DND-41 (cell line): ENCODE results near the gene PRKAR2A.
"Not testable (repeated sequence)": the region's sequence is repeated elsewhere in the genome, so short reads cannot be mapped to it uniquely, and the experiment has no call there.

Experiments used
- ATAC-seq: fragments of 200-7000 bp; cut with Tn5 transposase; 3 replicates; pipeline ENCODE4 v1.9.1; 2021; ENCODE audit warnings: low read depth; ENCODE audit not compliant: insufficient read depth
- DNase-seq: peaks from one replicate; pipeline ENCODE4 v3.0.0-alpha.2; 2020
- H2AFZ ChIP-seq: 2 replicates; pipeline ENCODE4 v1.6.0; 2012; ENCODE audit warnings: low read depth, low read length
- H3K27ac ChIP-seq: 2 replicates; pipeline ENCODE4 v1.5.1; 2012; ENCODE audit warnings: low read length, inconsistent platforms
- H3K27me3 ChIP-seq: fragments of 200-600 bp; sonication (generic); 2 replicates; pipeline ENCODE4 v1.6.0; 2012; ENCODE audit warnings: low read length, mild to moderate bottlenecking, inconsistent platforms; ENCODE audit not compliant: insufficient read depth, poor library complexity
- H3K36me3 ChIP-seq: 2 replicates; pipeline ENCODE4 v1.5.1; 2012; ENCODE audit warnings: low read length, inconsistent platforms; ENCODE audit not compliant: insufficient read depth
- H3K4me1 ChIP-seq: 2 replicates; pipeline ENCODE4 v1.5.1; 2012; ENCODE audit warnings: mild to moderate bottlenecking, low read length; ENCODE audit not compliant: insufficient read depth
- H3K4me2 ChIP-seq: 2 replicates; pipeline ENCODE4 v1.6.0; 2012; ENCODE audit warnings: mild to moderate bottlenecking, moderate library complexity, low read length, inconsistent platforms; ENCODE audit not compliant: insufficient read depth
- H3K4me3 ChIP-seq, 2 experiments: fragments of 200-600 bp in 1 of 2; shearing (Covaris generic) in 1 of 2; 2 replicates each; pipeline ENCODE4 v1.5.1; 2012 to 2016; ENCODE audit warnings: inconsistent platforms in 2 of 2, low read length in 2 of 2, mild to moderate bottlenecking in 2 of 2, low read depth in 1 of 2, moderate library complexity in 1 of 2
- H3K79me2 ChIP-seq: 2 replicates; pipeline ENCODE4 v1.6.0; 2012; ENCODE audit warnings: low read length, inconsistent platforms; ENCODE audit not compliant: insufficient read depth
- H3K9ac ChIP-seq: 2 replicates; pipeline ENCODE4 v1.6.0; 2012; ENCODE audit warnings: low read depth, mild to moderate bottlenecking, inconsistent platforms, low read length, moderate library complexity
- H3K9me3 ChIP-seq: 2 replicates; pipeline ENCODE4 v1.5.1; 2012; ENCODE audit warnings: low read length, moderate library complexity, mild to moderate bottlenecking, inconsistent platforms; ENCODE audit not compliant: insufficient read depth, severe bottlenecking
- H4K20me1 ChIP-seq: 2 replicates; pipeline ENCODE4 v1.6.0; 2012; ENCODE audit warnings: low read length; ENCODE audit not compliant: insufficient read depth
- EZH2 ChIP-seq: IDR thresholded peaks from 3 replicates; pipeline ENCODE4 v1.6.1; 2012; ENCODE audit warnings: borderline replicate concordance, low read depth, mild to moderate bottlenecking, moderate library complexity, low read length, inconsistent platforms; ENCODE audit not compliant: severe bottlenecking
- TF ChIP-seq, protein P1 (sequence below): IDR thresholded peaks from 2 replicates; pipeline ENCODE4 v1.5.1; 2012; ENCODE audit warnings: borderline replicate concordance, low read length, moderate library complexity, mild to moderate bottlenecking; ENCODE audit not compliant: poor library complexity, severe bottlenecking; ENCODE audit errors: extremely low read depth

PRKAR2A gene

DNA sequence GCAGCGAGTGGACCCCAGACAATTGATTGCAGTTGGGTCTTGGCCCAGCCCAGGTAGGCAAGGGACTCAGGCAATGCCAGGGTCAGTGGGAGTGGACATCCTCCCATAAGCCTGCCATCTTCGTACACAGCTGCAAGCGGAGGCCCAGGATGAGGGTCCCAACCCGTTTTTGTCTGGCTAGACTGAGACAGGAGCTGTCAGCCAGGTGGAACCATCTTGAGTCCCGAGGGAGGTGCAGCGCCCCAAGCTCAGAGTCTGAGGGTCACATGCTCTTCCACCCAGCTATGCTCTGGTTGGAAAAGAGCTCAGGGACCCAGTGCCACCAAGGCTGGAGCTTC is 108.1 kb downstream of the PRKAR2A start:
- Histone ChIP-seq H3K27me3 (no peaks in the 10 kb centered on the region), H3K4me1 (no peaks in the 10 kb centered on the region), H3K79me2 (no peaks in the 10 kb centered on the region), H3K4me2 (no peak overlapping the region), H3K4me3 (no peak overlapping the region), H4K20me1 (no peaks in the 10 kb centered on the region), H3K9me3 (no peaks in the 10 kb centered on the region), H2AFZ (no peak overlapping the region), H3K9ac (no peak overlapping the region), H3K36me3 (no peaks in the 10 kb centered on the region), H3K27ac (no peak overlapping the region)
- DNase-seq (no peak), ATAC-seq (no peak)
- TF ChIP-seq, protein P1, sequence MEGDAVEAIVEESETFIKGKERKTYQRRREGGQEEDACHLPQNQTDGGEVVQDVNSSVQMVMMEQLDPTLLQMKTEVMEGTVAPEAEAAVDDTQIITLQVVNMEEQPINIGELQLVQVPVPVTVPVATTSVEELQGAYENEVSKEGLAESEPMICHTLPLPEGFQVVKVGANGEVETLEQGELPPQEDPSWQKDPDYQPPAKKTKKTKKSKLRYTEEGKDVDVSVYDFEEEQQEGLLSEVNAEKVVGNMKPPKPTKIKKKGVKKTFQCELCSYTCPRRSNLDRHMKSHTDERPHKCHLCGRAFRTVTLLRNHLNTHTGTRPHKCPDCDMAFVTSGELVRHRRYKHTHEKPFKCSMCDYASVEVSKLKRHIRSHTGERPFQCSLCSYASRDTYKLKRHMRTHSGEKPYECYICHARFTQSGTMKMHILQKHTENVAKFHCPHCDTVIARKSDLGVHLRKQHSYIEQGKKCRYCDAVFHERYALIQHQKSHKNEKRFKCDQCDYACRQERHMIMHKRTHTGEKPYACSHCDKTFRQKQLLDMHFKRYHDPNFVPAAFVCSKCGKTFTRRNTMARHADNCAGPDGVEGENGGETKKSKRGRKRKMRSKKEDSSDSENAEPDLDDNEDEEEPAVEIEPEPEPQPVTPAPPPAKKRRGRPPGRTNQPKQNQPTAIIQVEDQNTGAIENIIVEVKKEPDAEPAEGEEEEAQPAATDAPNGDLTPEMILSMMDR: no peak
- no peak for TF ChIP-seq EZH2

DNA sequence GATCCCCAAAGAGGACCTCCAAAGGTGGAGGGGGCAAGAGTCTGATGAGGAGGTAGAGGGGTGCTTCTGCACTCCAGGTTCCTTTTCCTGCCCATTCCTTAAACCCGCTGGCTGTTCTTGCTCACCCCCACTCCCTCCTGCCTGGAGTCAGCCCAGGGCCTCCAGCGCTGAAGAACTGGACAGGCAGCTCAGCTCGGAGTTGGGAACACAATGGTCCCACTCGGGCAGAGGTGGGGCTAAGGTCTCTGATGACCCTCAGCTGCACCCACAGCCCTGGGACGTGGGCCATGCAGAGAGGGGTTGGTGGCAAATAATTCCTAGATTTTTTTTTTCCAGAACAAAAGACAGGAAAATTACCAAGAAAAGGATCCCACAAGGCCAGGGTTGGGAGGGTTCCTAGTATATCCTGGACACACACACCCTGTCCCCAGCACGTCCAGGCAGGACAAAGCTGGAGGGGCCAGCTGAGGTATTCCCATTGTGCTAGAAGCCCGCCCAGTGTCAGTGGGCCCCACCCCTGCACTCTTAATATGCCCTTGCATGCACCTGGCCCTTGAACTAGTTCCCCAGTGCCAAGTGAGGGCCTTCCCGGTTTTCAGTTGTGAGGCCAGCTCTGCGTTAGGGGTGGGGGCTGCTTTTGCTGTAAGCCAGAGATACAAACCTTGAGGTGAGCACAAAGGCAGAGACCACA is 108.6 kb downstream of the PRKAR2A start:
- no peak overlapping the region for H3K4me3 ChIP-seq
- no peak overlapping the region for H3K9ac ChIP-seq
- H3K9me3 ChIP-seq: no peaks in the 10 kb centered on the region
- ATAC-seq: no peak
- DNase-seq: no peak
- no peaks in the 10 kb centered on the region for H3K27me3 ChIP-seq
- H4K20me1 ChIP-seq: no peaks in the 10 kb centered on the region
- H3K4me1 ChIP-seq: no peaks in the 10 kb centered on the region
- H3K79me2 ChIP-seq: no peaks in the 10 kb centered on the region
- no peak for TF ChIP-seq EZH2
- TF ChIP-seq, protein P1: no peak
- no peak overlapping the region for H3K4me2 ChIP-seq
- no peak overlapping the region for H3K27ac ChIP-seq
- no peaks in the 10 kb centered on the region for H3K36me3 ChIP-seq
- H2AFZ ChIP-seq: no peak overlapping the region

DNA sequence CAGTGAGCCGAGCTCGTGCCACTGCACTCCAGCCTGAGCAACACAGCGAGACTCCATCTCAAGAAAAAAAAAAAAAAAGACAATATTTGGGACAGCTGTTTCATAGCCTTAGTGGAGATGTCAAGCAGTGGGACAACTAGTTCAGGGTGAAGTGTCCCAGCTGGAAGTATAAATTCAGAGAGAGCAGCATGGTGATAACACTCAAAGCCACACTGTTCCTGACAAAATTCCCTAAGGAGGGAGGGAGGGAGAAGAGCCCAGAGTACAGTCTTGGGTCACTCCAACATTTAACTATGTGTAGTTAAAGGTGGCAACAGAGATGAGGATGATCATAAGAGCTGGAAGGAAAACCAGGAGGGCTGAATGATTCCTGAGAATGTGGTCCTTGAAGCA is 109.5 kb downstream of the PRKAR2A start:
- Histone ChIP-seq H3K4me1 (no peaks in the 10 kb centered on the region), H3K27me3 (no peaks in the 10 kb centered on the region), H3K79me2 (no peaks in the 10 kb centered on the region), H3K36me3 (no peaks in the 10 kb centered on the region), H3K9me3 (no peaks in the 10 kb centered on the region), H3K27ac (no peak overlapping the region), H2AFZ (no peak overlapping the region), H4K20me1 (no peaks in the 10 kb centered on the region), H3K9ac (no peak overlapping the region), H3K4me3 (no peak overlapping the region), H3K4me2 (no peak overlapping the region)
- TF ChIP-seq, protein P1: no peak
- no peak for TF ChIP-seq EZH2
- DNase-seq: no peak
- ATAC-seq: no peak

DNA sequence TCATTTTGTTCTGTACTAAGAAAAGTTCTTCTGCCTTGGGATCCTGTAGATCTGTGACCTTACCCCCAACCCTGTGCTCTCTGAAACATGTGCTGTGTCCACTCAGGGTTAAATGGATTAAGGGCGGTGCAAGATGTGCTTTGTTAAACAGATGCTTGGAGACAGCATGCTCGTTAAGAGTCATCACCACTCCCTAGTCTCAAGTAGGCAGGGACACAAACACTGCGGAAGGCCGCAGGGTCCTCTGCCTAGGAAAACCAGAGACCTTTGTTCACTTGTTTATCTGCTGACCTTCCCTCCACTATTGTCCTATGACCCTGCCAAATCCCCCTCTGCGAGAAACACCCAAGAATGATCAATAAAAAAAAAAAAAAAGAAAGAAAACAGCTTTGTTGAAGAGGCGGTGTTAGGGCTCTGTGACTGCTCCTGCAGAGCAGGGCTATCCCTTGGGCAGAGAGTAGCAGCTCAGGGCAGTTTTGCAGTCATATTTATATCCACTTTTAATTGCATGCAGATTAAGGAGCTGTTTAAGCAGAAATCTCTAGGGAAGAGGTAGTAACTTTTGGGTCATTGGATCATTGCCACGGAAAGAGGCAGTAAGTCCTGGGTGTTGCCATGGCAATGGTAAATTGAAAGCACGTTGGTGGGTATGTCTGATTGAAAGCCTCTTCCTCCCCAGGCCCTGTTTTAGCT is 112.5 kb downstream of the PRKAR2A start:
- H3K79me2 ChIP-seq, H3K27me3 ChIP-seq, ATAC-seq, H3K9ac ChIP-seq, H3K4me3 ChIP-seq, H4K20me1 ChIP-seq, H3K9me3 ChIP-seq, H3K27ac ChIP-seq, H3K36me3 ChIP-seq, H3K4me1 ChIP-seq, H2AFZ ChIP-seq, H3K4me2 ChIP-seq, DNase-seq: not testable (repeated sequence)

DNA sequence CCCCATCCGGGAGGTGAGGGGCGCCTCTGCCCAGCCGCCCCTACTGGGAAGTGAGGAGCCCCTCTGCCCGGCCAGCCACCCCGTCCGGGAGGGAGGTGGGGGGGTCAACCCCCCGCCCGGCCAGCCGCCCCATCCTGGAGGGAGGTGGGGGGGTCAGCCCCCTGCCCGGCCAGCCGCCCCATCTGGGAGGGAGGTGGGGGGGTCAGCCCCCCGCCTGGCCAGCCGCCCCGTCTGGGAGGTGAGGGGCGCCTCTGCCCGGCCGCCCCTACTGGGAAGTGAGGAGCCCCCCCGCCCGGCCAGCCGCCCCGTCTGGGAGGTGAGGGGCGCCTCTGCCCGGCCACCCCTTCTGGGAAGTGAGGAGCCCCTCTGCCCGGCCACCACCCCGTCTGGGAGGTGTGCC is 113.1 kb downstream of the PRKAR2A start:
- not testable (repeated sequence) for H3K27ac ChIP-seq, DNase-seq

More for the DNA sequence above, 113.1 kb downstream of the PRKAR2A start:
- not testable (repeated sequence) for ATAC-seq, H2AFZ ChIP-seq, H3K36me3 ChIP-seq, H4K20me1 ChIP-seq, H3K4me3 ChIP-seq, H3K9me3 ChIP-seq, H3K4me1 ChIP-seq, H3K79me2 ChIP-seq, H3K9ac ChIP-seq, H3K27me3 ChIP-seq, H3K4me2 ChIP-seq
